Lower leg skin (tissue), 3 donors: ENCODE measurements around the gene KCNJ15.

Source experiments
- POLR2A ChIP-seq, 2 donors: fragments of 450-650 bp; IDR thresholded peaks; one replicate each; pipeline ENCODE4 v1.6.1; 2016 to 2017; ENCODE audit warnings: antibody characterized with exemption in 2 of 2, mild to moderate bottlenecking in 1 of 2, moderate library complexity in 1 of 2
- TF ChIP-seq, protein P1 (sequence below), 3 donors: fragments of 450-650 bp; IDR thresholded peaks; one replicate each; pipeline ENCODE4 v1.5.1; 2016; ENCODE audit warnings: antibody characterized with exemption in 3 of 3, mild to moderate bottlenecking in 3 of 3, moderate library complexity in 2 of 3

DNA sequence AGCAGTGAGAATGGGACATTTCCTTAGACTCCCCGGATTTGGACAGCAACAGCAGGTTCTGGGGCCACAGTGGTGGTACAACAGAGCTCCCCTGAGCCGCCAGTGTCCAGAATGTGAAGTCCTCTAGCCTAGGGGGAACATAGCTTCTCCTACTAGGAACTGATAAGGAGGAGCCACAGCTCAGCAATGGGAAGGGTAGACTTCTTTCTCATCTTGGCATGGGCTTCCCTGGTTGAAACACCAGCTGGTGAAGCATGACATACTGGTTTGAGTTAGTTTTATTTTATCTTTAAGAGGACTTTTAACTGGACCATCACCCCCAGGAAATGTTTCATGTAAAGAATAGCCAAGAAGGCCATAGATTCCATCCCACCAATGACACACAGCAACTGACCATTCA lies 68.4 kb downstream of the KCNJ15 start:
- TF ChIP-seq, protein P1, sequence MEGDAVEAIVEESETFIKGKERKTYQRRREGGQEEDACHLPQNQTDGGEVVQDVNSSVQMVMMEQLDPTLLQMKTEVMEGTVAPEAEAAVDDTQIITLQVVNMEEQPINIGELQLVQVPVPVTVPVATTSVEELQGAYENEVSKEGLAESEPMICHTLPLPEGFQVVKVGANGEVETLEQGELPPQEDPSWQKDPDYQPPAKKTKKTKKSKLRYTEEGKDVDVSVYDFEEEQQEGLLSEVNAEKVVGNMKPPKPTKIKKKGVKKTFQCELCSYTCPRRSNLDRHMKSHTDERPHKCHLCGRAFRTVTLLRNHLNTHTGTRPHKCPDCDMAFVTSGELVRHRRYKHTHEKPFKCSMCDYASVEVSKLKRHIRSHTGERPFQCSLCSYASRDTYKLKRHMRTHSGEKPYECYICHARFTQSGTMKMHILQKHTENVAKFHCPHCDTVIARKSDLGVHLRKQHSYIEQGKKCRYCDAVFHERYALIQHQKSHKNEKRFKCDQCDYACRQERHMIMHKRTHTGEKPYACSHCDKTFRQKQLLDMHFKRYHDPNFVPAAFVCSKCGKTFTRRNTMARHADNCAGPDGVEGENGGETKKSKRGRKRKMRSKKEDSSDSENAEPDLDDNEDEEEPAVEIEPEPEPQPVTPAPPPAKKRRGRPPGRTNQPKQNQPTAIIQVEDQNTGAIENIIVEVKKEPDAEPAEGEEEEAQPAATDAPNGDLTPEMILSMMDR (IDR thresholded peaks at IDR 0.05) = no peak
- TF ChIP-seq POLR2A (IDR thresholded peaks at IDR 0.05) = no peak
